Kidney epithelial cell (primary cell): Measurements from ENCODE around the gene NUDT4. TPM values are rescaled to one million over a fixed set of nuclear protein-coding genes. Genes with fewer than 3 reads are reported as not detected.

Experiments
- DNase-seq: peaks from one replicate; pipeline ENCODE4 v3.0.0-alpha.2; 2010; ENCODE audit warnings: low read depth
- H3K27me3 ChIP-seq: 2 replicates; pipeline ENCODE4 v1.6.0; 2011; ENCODE audit warnings: low read length; ENCODE audit not compliant: control insufficient read depth, insufficient read depth
- H3K36me3 ChIP-seq: 2 replicates; pipeline ENCODE4 v1.5.1; 2011; ENCODE audit warnings: low read length; ENCODE audit not compliant: control insufficient read depth, insufficient read depth
- H3K4me3 ChIP-seq: 2 replicates; pipeline ENCODE4 v1.5.1; 2011; ENCODE audit warnings: low read depth, mild to moderate bottlenecking, control low read depth, low read length
- CTCF ChIP-seq: IDR thresholded peaks from 2 replicates; pipeline ENCODE4 v1.5.1; 2011; ENCODE audit warnings: mild to moderate bottlenecking, moderate library complexity, low read length, control low read depth, inconsistent platforms; ENCODE audit not compliant: insufficient read depth, poor library complexity, severe bottlenecking
- total RNA-seq: library from RNA; depleted of rRNA; stranded (reverse); fragments of >200 nt; gene quantifications from 2 replicates; pipeline ENCODE4 v1.2.3, GENCODE V29; 2015

Gene NUDT4
- total RNA-seq, 1 donor from 2014 or later = 33.6 TPM

DNA sequence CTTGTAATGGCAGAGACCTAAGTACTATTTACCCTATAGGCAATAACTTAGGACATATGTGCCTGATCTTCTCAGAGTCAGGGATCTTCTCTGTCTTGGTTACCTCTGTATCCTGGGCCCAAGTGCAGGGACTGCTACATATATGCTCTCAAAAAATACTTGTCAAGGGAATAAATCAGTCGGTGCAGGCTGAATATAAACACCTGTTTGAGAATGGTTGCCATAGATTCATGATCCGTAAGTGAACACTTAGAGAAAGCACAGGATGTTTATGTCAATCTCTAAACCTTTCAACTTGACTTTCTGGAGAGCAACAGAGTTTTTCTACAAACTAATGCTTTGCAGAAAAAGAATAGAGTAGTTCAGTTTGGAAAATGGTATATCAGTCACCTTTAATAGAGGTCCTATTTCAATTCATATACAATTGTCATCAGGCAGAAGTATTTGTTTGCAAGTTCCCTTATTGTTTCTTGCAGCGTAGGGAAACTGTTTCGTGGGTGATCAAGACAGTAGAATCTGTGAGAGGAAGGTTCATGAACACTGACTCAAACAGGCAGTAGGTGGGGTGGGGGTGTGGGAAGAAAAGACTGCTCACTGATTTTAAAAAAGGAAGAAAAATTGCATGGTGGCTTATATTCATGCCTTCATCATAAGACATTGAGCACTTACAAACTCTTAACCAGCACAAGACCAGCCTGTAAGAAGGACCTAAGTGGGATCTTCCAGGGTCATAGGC is 70.0 kb downstream of the NUDT4 start:
- H3K36me3 ChIP-seq = no peaks in the 10 kb centered on the region
- TF ChIP-seq CTCF = no peak
- H3K4me3 ChIP-seq = no peak overlapping the region
- H3K27me3 ChIP-seq = no peaks in the 10 kb centered on the region
- no peak for DNase-seq

DNA sequence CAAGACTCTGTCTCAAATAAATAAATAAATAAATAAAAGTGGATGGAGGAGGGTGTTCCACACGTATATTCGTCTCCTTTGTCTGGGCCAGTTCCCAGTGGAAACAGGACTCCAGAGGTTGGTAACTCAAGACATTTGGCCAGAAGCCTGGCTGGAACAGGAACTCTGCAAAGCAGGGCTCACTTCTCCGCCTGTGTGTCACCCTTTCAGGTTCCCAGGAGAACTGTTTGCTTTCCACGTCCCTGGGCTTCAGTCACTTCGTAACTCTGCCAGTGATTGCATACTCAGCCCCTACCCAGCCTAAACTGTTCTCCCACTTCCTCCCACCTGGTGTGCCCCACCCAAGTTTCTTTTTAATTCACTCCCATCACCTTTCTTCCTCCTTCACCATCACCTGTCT is 71.1 kb downstream of the NUDT4 start:
- Histone ChIP-seq H3K4me3 (no peak overlapping the region), H3K36me3 (no peaks in the 10 kb centered on the region), H3K27me3 (no peaks in the 10 kb centered on the region)
- DNase-seq = no peak
- TF ChIP-seq CTCF = no peak

DNA sequence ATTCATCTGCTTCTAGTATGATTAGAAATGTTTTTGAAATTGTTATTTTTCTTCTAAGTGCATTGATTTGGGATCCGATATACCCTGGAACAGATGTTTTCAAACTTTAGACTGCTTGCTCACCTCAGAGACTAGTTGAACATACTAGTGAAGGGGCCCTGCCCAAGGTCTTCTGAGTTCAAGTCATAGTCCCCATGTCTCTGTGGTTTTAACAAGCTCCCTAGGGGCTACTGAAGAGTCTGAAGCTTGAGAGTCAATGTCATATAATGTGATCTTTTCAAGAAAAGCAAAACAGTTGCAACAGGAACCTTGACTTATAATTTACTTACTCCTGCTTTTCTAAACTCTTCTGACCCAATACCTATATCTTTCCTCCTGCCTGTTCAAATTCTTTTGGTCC is 71.6 kb downstream of the NUDT4 start:
- no peak for TF ChIP-seq CTCF
- H3K4me3 ChIP-seq = no peak overlapping the region
- DNase-seq = no peak
- H3K27me3 ChIP-seq = no peaks in the 10 kb centered on the region
- no peaks in the 10 kb centered on the region for H3K36me3 ChIP-seq

DNA sequence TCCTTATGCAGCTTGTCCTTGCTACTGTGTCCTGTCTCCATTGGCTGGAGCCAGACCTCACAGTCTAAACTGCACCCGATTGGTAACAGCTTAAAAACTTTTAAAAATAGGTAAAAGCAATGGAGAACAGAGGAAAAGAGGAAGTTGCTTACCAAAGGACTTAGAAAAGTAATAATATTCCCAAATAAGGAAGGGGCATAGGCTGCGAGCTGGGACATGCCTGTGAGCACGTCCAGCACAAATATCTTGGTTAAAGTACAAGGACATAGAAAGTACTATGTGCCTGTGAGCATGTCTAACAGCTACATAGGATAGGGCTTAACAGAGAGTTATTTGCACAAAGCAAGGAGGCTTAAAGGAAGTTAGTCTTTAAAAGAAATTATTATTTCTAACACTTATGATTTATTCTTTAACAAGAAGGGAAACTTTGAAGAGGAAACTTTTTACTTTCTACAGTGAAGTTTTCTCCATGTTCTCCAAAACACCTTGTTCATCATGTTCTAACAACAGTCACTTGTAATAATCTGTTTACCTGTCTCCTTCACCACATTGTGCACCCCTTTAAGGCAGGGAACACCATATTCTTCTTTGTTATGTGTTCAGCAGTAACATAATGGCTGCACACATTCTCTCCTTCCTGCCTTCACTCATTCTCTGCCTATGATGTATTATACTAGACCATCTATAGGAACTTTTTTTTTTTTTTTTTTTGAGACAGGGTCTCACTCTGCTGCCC is 73.9 kb downstream of the NUDT4 start:
- no peaks in the 10 kb centered on the region for H3K27me3 ChIP-seq
- no peak overlapping the region for H3K4me3 ChIP-seq
- H3K36me3 ChIP-seq = no peaks in the 10 kb centered on the region
- TF ChIP-seq CTCF = no peak
- no peak for DNase-seq

DNA sequence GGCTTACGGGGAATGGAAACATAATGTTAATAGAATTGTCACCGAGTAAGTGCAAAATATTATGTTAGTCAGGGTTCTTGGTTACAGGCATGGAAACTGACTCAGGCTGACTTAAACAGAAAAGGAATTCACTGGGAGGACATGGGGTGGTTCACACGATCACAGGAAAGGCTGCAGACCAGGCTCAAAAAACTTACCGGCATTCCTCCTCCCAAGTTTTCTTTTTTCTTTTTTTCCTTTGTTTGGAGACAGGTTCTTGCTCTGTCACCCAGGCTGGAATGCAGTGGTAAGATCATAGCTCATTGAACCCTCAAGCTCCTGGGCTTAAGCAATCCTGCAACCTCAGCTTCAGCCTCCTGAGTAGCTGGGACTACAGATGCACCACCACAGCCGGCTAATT is 75.9 kb downstream of the NUDT4 start:
- no peak for TF ChIP-seq CTCF
- no peak overlapping the region for H3K4me3 ChIP-seq
- DNase-seq = peak; percentile 71
- H3K27me3 ChIP-seq = no peaks in the 10 kb centered on the region
- H3K36me3 ChIP-seq = no peaks in the 10 kb centered on the region
